Urothelium cell line (cell line): ENCODE data around the gene RPS19BP1.

Source experiments
- DNase-seq: peaks from one replicate; pipeline ENCODE4 v3.0.0; 2011; ENCODE audit warnings: low spot score, mixed read lengths
- FAIRE-seq: peaks from 2 replicates; lab custom pipeline; 2011; peaks lifted over from hg19 to GRCh38; lab: Jason Lieb, UNC

Gene RPS19BP1

GRCh38 chr22:39491696-39492095 is 40.9 kb downstream of the RPS19BP1 start:
- DNase-seq = no peak
- FAIRE-seq = no peak

GRCh38 chr22:39490966-39491680 is 41.4 kb downstream of the RPS19BP1 start:
- FAIRE-seq = no peak
- DNase-seq = no peak

- FAIRE-seq (peak; percentile 95), DNase-seq (peak; percentile 92)
Measured at GRCh38 chr22:39490135-39490798, 42.3 kb downstream of the RPS19BP1 start.

- no peak for DNase-seq
- FAIRE-seq = peak; percentile 27
Measured at GRCh38 chr22:39489094-39490068, 43.2 kb downstream of the RPS19BP1 start.

- no peak for DNase-seq
- FAIRE-seq = no peak
Measured at GRCh38 chr22:39488563-39489083, 43.9 kb downstream of the RPS19BP1 start.

GRCh38 chr22:39487826-39488520 is 44.6 kb downstream of the RPS19BP1 start:
- DNase-seq (no peak), FAIRE-seq (no peak)

GRCh38 chr22:39486951-39487825 is 45.4 kb downstream of the RPS19BP1 start:
- DNase-seq (no peak), FAIRE-seq (no peak)

GRCh38 chr22:39482768-39483167 is 49.8 kb downstream of the RPS19BP1 start:
- DNase-seq (no peak), FAIRE-seq (no peak)

- FAIRE-seq = peak; percentile 56
- no peak for DNase-seq
Measured at GRCh38 chr22:39481595-39481994, 51.0 kb downstream of the RPS19BP1 start.

GRCh38 chr22:39481054-39481453 is 51.5 kb downstream of the RPS19BP1 start:
- no peak for FAIRE-seq
- no peak for DNase-seq

GRCh38 chr22:39480557-39480956 is 52.0 kb downstream of the RPS19BP1 start:
- DNase-seq (no peak), FAIRE-seq (no peak)

GRCh38 chr22:39479254-39479653 is 53.3 kb downstream of the RPS19BP1 start:
- DNase-seq (no peak), FAIRE-seq (no peak)
